ENCODE data around the gene TEDC1. TPM values are rescaled to one million over a fixed set of nuclear protein-coding genes. Genes with fewer than 3 reads are reported as not detected.

Gene TEDC1
- total RNA-seq, 2 experiments from 2014 or later: 45.5 to 46.9 TPM

GRCh38 chr14:105528586-105529318 lies 37.7 kb downstream of the TEDC1 start:
- ChIA-PET POLR2A (interaction anchor here (0.6 to 1.3 kb wide), 5 partner anchors 22 to 438 kb away, joined by 3 to 4 read pairs (median 3); no protein-coding TSS in a partner anchor), CTCF (interaction anchor here (1.0 to 2.1 kb wide), 7 partner anchors 8 to 160 kb away, joined by 3 to 20 read pairs (median 7); partner anchors contain the start of gene TEX22)

GRCh38 chr14:105529319-105529568 lies 38.2 kb downstream of the TEDC1 start:
- POLR2A ChIA-PET: no interaction called here
- CTCF ChIA-PET: interaction anchor here (1.5 to 2.1 kb wide), 4 partner anchors 39 to 159 kb away, joined by 7 to 20 read pairs (median 8); partner anchors contain the start of gene TEX22

- CTCF ChIA-PET: interaction anchor here (1.8 to 2.1 kb wide), 3 partner anchors 40 to 159 kb away, joined by 7 to 20 read pairs (median 8); no protein-coding TSS in a partner anchor
- POLR2A ChIA-PET: interaction anchor here (0.6 kb wide), 1 partner anchor 234 kb away, joined by 4 read pairs; no protein-coding TSS in a partner anchor
These were observed 38.7 kb downstream of the TEDC1 start for GRCh38 chr14:105529569-105530284.

- ChIA-PET CTCF (no interaction called here), POLR2A (interaction anchor here (0.6 kb wide), 1 partner anchor 235 kb away, joined by 4 read pairs; no protein-coding TSS in a partner anchor)
These were observed 39.4 kb downstream of the TEDC1 start for GRCh38 chr14:105530285-105531087.

- ChIA-PET CTCF (no interaction called here), POLR2A (interaction anchor here (0.6 kb wide), 1 partner anchor 826 kb away, joined by 4 read pairs; no protein-coding TSS in a partner anchor)
These were observed 40.2 kb downstream of the TEDC1 start for GRCh38 chr14:105531088-105531893.

- ChIA-PET POLR2A (interaction anchor here (0.6 kb wide), 1 partner anchor 827 kb away, joined by 4 read pairs; no protein-coding TSS in a partner anchor), CTCF (interaction anchor here (1.1 to 1.6 kb wide), 2 partner anchors 20 to 142 kb away, joined by 3 read pairs; no protein-coding TSS in a partner anchor)
These were observed 41.0 kb downstream of the TEDC1 start for GRCh38 chr14:105531894-105532623.

- POLR2A ChIA-PET: no interaction called here
- CTCF ChIA-PET: interaction anchor here (1.1 to 1.6 kb wide), 2 partner anchors 19 to 143 kb away, joined by 3 read pairs; no protein-coding TSS in a partner anchor
These were observed 41.7 kb downstream of the TEDC1 start for GRCh38 chr14:105532735-105533141.

GRCh38 chr14:105533391-105533790 lies 42.3 kb downstream of the TEDC1 start:
- POLR2A ChIA-PET: no interaction called here
- CTCF ChIA-PET: interaction anchor here (1.1 to 1.6 kb wide), 2 partner anchors 19 to 143 kb away, joined by 3 read pairs; no protein-coding TSS in a partner anchor

GRCh38 chr14:105533811-105534498 lies 42.9 kb downstream of the TEDC1 start:
- CTCF ChIA-PET: no interaction called here

GRCh38 chr14:105534586-105534985 lies 43.5 kb downstream of the TEDC1 start:
- ChIA-PET POLR2A (no interaction called here), CTCF (interaction anchor here (0.7 kb wide), 1 partner anchor 40 kb away, joined by 3 read pairs; no protein-coding TSS in a partner anchor)

More at GRCh38 chr14:105533811-105534498, 42.9 kb downstream of the TEDC1 start:
- POLR2A ChIA-PET: no interaction called here

- POLR2A ChIA-PET: no interaction called here
- CTCF ChIA-PET: no interaction called here
These were observed 45.0 kb downstream of the TEDC1 start for GRCh38 chr14:105536051-105536450.

- POLR2A ChIA-PET: no interaction called here
These were observed 45.9 kb downstream of the TEDC1 start for GRCh38 chr14:105536691-105537579.

GRCh38 chr14:105537580-105538474 lies 46.8 kb downstream of the TEDC1 start:
- CTCF ChIA-PET: interaction anchor here (0.6 to 1.9 kb wide), 7 partner anchors 10 to 57 kb away, joined by 3 to 5 read pairs (median 3); no protein-coding TSS in a partner anchor
- POLR2A ChIA-PET: no interaction called here

More at GRCh38 chr14:105536691-105537579, 45.9 kb downstream of the TEDC1 start:
- CTCF ChIA-PET: interaction anchor here (0.6 to 1.9 kb wide), 6 partner anchors 9 to 31 kb away, joined by 3 to 5 read pairs (median 4); no protein-coding TSS in a partner anchor

- ChIA-PET CTCF (interaction anchor here (0.6 to 1.9 kb wide), 4 partner anchors 11 to 412 kb away, joined by 3 to 5 read pairs (median 4); no protein-coding TSS in a partner anchor), POLR2A (no interaction called here)
These were observed 47.5 kb downstream of the TEDC1 start for GRCh38 chr14:105538481-105539049.

- CTCF ChIA-PET: no interaction called here
- POLR2A ChIA-PET: no interaction called here
These were observed 49.8 kb downstream of the TEDC1 start for GRCh38 chr14:105540811-105541210.

Measured in activated CD8-positive, alpha-beta memory T cell treated with anti-CD3 and anti-CD28 coated beads for 36 hours (primary cell).